Progenitor cell of endocrine pancreas (in vitro differentiated cells): ENCODE results near the gene FAAH2. TPM values are rescaled to one million over a fixed set of nuclear protein-coding genes. Genes with fewer than 3 reads are reported as not detected.
"Not testable (repeated sequence)": the region's sequence is repeated elsewhere in the genome, so short reads cannot be mapped to it uniquely, and the experiment has no call there.

Source experiments
- DNase-seq: peaks from one replicate; pipeline ENCODE4 v3.0.0; 2021; ENCODE audit warnings: low spot score; ENCODE audit not compliant: unreplicated experiment
- H3K27ac Mint-ChIP-seq: 2 replicates; pipeline ENCODE4 v1.8.0; 2021; ENCODE audit warnings: mild to moderate bottlenecking, moderate library complexity, mixed read lengths
- H3K27me3 Mint-ChIP-seq: 2 replicates; pipeline ENCODE4 v1.8.0; 2021; ENCODE audit warnings: mixed read lengths
- H3K36me3 Mint-ChIP-seq: 2 replicates; pipeline ENCODE4 v1.8.0; 2022; ENCODE audit warnings: mixed read lengths; ENCODE audit not compliant: insufficient read depth
- H3K4me1 Mint-ChIP-seq: 2 replicates; pipeline ENCODE4 v1.8.0; 2021; ENCODE audit warnings: low read depth, mixed read lengths
- H3K4me3 Mint-ChIP-seq: 2 replicates; pipeline ENCODE4 v1.8.0; 2021; ENCODE audit warnings: low read depth, mild to moderate bottlenecking, moderate library complexity, mixed read lengths
- H3K9me3 Mint-ChIP-seq: 2 replicates; pipeline ENCODE4 v1.8.0; 2021; ENCODE audit warnings: low read depth, mixed read lengths
- CTCF ChIP-seq: fragments of 200-600 bp; sonication (generic); IDR thresholded peaks from one replicate; pipeline ENCODE4 v1.5.0; 2021; ENCODE audit warnings: antibody characterized with exemption, mild to moderate bottlenecking; ENCODE audit not compliant: unreplicated experiment
- total RNA-seq: library from RNA; stranded (reverse); gene quantifications from 2 replicates; pipeline ENCODE4 v1.2.1, GENCODE V29; 2021

FAAH2 gene
- total RNA-seq, 1 donor from 2014 or later, result 12.8 TPM

- no peak for TF ChIP-seq CTCF
- DNase-seq, result no peak
- H3K27me3 Mint-ChIP-seq, result no peaks in the 10 kb centered on the region
- peaks cover 34% of the 10 kb centered on the region for H3K9me3 Mint-ChIP-seq
- H3K27ac Mint-ChIP-seq, result no peak overlapping the region
- peaks cover 16% of the 10 kb centered on the region for H3K36me3 Mint-ChIP-seq
- H3K4me1 Mint-ChIP-seq, result no peaks in the 10 kb centered on the region
- no peak overlapping the region for H3K4me3 Mint-ChIP-seq
Observed at GRCh38 chrX:57289089-57289488, 2.6 kb downstream of the FAAH2 start.

GRCh38 chrX:57294961-57295360 lies 8.5 kb downstream of the FAAH2 start:
- no peaks in the 10 kb centered on the region for H3K4me1 Mint-ChIP-seq
- no peak overlapping the region for H3K27ac Mint-ChIP-seq
- H3K27me3 Mint-ChIP-seq, result no peaks in the 10 kb centered on the region
- no peak for DNase-seq
- peaks cover 39% of the 10 kb centered on the region for H3K36me3 Mint-ChIP-seq
- peaks cover 47% of the 10 kb centered on the region for H3K9me3 Mint-ChIP-seq
- no peak overlapping the region for H3K4me3 Mint-ChIP-seq
- TF ChIP-seq CTCF, result no peak

- H3K4me1 Mint-ChIP-seq, H3K27ac Mint-ChIP-seq, DNase-seq, H3K4me3 Mint-ChIP-seq, H3K27me3 Mint-ChIP-seq: not testable (repeated sequence)
- Mint-ChIP-seq H3K9me3 (peaks cover 51% of the 10 kb centered on the region), H3K36me3 (peaks cover 40% of the 10 kb centered on the region)
Observed at GRCh38 chrX:57295679-57296078, 9.2 kb downstream of the FAAH2 start.

- no peak for TF ChIP-seq CTCF
- peaks cover 57% of the 10 kb centered on the region for H3K9me3 Mint-ChIP-seq
- H3K27me3 Mint-ChIP-seq, result no peaks in the 10 kb centered on the region
- no peak for DNase-seq
- H3K36me3 Mint-ChIP-seq, result peaks cover 61% of the 10 kb centered on the region
- H3K4me3 Mint-ChIP-seq, result no peak overlapping the region
- H3K27ac Mint-ChIP-seq, result no peak overlapping the region
- H3K4me1 Mint-ChIP-seq, result no peaks in the 10 kb centered on the region
Observed at GRCh38 chrX:57313583-57314215, 27.2 kb downstream of the FAAH2 start.

GRCh38 chrX:57329008-57329407 lies 42.5 kb downstream of the FAAH2 start:
- Mint-ChIP-seq H3K9me3 (peaks cover 46% of the 10 kb centered on the region), H3K4me1 (no peaks in the 10 kb centered on the region)
- no peak for TF ChIP-seq CTCF

GRCh38 chrX:57335790-57336189 lies 49.3 kb downstream of the FAAH2 start:
- not testable (repeated sequence) for H3K4me3 Mint-ChIP-seq, H3K4me1 Mint-ChIP-seq, H3K27ac Mint-ChIP-seq, H3K27me3 Mint-ChIP-seq, DNase-seq
- Mint-ChIP-seq H3K36me3 (peaks cover 34% of the 10 kb centered on the region), H3K9me3 (peaks cover 51% of the 10 kb centered on the region)

More at GRCh38 chrX:57329008-57329407, 42.5 kb downstream of the FAAH2 start:
- Mint-ChIP-seq H3K4me3 (no peak overlapping the region), H3K36me3 (peaks cover 31% of the 10 kb centered on the region), H3K27ac (no peak overlapping the region), H3K27me3 (no peaks in the 10 kb centered on the region)
- no peak for DNase-seq
